CD14-positive monocyte (primary cell): ENCODE measurements around the gene METTL24. TPM values are rescaled to one million over a fixed set of nuclear protein-coding genes. Genes with fewer than 3 reads are reported as not detected.

Source experiments
- DNase-seq, 3 donors: peaks; one replicate each; pipeline ENCODE4 v3.0.0-alpha.2; 2011 to 2022
- H2AFZ ChIP-seq: 2 replicates; pipeline ENCODE4 v1.6.0; 2012; ENCODE audit warnings: mild to moderate bottlenecking, low read depth, low read length, inconsistent platforms; ENCODE audit not compliant: insufficient read depth, poor library complexity, severe bottlenecking
- H3K27ac ChIP-seq, 2 donors: 1 replicate in 1 of 2; 2 replicates in 1 of 2; pipeline ENCODE4 v1.5.1; 2012 to 2013; ENCODE audit warnings: low read length in 2 of 2, control low read depth in 1 of 2, inconsistent platforms in 1 of 2, low read depth in 1 of 2, mild to moderate bottlenecking in 1 of 2
- H3K27me3 ChIP-seq, 2 donors: one replicate each; pipeline versions ENCODE4 v1.6.0 to v1.6.1; 2011 to 2013; ENCODE audit warnings: low read length in 2 of 2; ENCODE audit not compliant: control insufficient read depth in 2 of 2, insufficient read depth in 2 of 2
- H3K36me3 ChIP-seq, 2 donors: replicated peaks in 1 of 2; 1 replicate in 1 of 2; 2 replicates in 1 of 2; pipeline versions ENCODE4 v1.5.1 to v1.6.1; 2012 to 2013; ENCODE audit warnings: low read length in 2 of 2, control low read depth in 1 of 2, inconsistent platforms in 1 of 2, mild to moderate bottlenecking in 1 of 2; ENCODE audit not compliant: insufficient read depth in 2 of 2, control insufficient read depth in 1 of 2
- H3K4me1 ChIP-seq, 2 donors: 1 replicate in 1 of 2; 2 replicates in 1 of 2; pipeline versions ENCODE4 v1.5.1 to v1.6.1; 2012 to 2013; ENCODE audit warnings: low read length in 2 of 2, control low read depth in 1 of 2, inconsistent platforms in 1 of 2, mild to moderate bottlenecking in 1 of 2, moderate library complexity in 1 of 2; ENCODE audit not compliant: insufficient read depth in 2 of 2, control insufficient read depth in 1 of 2
- H3K4me2 ChIP-seq: replicated peaks from 2 replicates; pipeline ENCODE3; 2012; ENCODE audit warnings: low read length, moderate library complexity, mild to moderate bottlenecking; ENCODE audit not compliant: poor library complexity, severe bottlenecking; ENCODE audit errors: extremely low read depth
- H3K4me3 ChIP-seq, 3 experiments: fragments of 200-600 bp in 1 of 3; sonication (generic) in 1 of 3; replicated peaks in 1 of 3; 1 replicate in 2 of 3; 2 replicates in 1 of 3; pipeline ENCODE4 v1.5.1; 2011 to 2013; ENCODE audit warnings: low read length in 3 of 3, mild to moderate bottlenecking in 3 of 3, control low read depth in 2 of 3, low read depth in 2 of 3, inconsistent platforms in 1 of 3, moderate library complexity in 1 of 3
- H3K79me2 ChIP-seq: 2 replicates; pipeline ENCODE4 v1.6.0; 2012; ENCODE audit warnings: mild to moderate bottlenecking, control low read depth, inconsistent platforms, low read length, moderate library complexity; ENCODE audit not compliant: insufficient read depth
- H3K9ac ChIP-seq: 2 replicates; pipeline ENCODE4 v1.6.0; 2017; ENCODE audit warnings: low read length, mild to moderate bottlenecking; ENCODE audit not compliant: insufficient read depth, poor library complexity, severe bottlenecking
- H3K9me3 ChIP-seq, 2 donors: replicated peaks in 1 of 2; 1 replicate in 1 of 2; 2 replicates in 1 of 2; pipeline versions ENCODE4 v1.5.1 to v1.6.1; 2012 to 2013; ENCODE audit warnings: low read length in 2 of 2, control low read depth in 1 of 2; ENCODE audit not compliant: control insufficient read depth in 1 of 2, insufficient read depth in 1 of 2
- H4K20me1 ChIP-seq: 2 replicates; pipeline ENCODE4 v1.6.0; 2012; ENCODE audit warnings: mild to moderate bottlenecking, low read length, control low read depth, moderate library complexity; ENCODE audit not compliant: insufficient read depth
- H3K27ac Mint-ChIP-seq, 7 donors: one replicate each; pipeline ENCODE4 v1.8.0; 2020; ENCODE audit warnings: mild to moderate bottlenecking in 7 of 7, mixed read lengths in 7 of 7, moderate library complexity in 6 of 7, inconsistent platforms in 2 of 7
- H3K27me3 Mint-ChIP-seq, 3 donors: one replicate each; pipeline ENCODE4 v1.8.0; 2021 to 2022; ENCODE audit warnings: low read depth in 3 of 3, mild to moderate bottlenecking in 3 of 3, mixed read lengths in 3 of 3, moderate library complexity in 3 of 3, inconsistent platforms in 1 of 3
- H3K36me3 Mint-ChIP-seq, 2 donors: one replicate each; pipeline ENCODE4 v1.8.0; 2020; ENCODE audit warnings: mixed read lengths in 2 of 2, inconsistent platforms in 1 of 2, mild to moderate bottlenecking in 1 of 2
- H3K4me1 Mint-ChIP-seq: one replicate; pipeline ENCODE4 v1.8.0; 2020; ENCODE audit warnings: mild to moderate bottlenecking, mixed read lengths
- H3K4me3 Mint-ChIP-seq, 2 donors: one replicate each; pipeline ENCODE4 v1.8.0; 2020; ENCODE audit warnings: mild to moderate bottlenecking in 2 of 2, mixed read lengths in 2 of 2, moderate library complexity in 1 of 2
- H3K9me3 Mint-ChIP-seq, 7 donors: one replicate each; pipeline ENCODE4 v1.8.0; 2020 to 2022; ENCODE audit warnings: mixed read lengths in 7 of 7, mild to moderate bottlenecking in 6 of 7, moderate library complexity in 6 of 7, inconsistent platforms in 2 of 7
- WGBS: methylation state at CpG from one replicate; pipeline ENCODE4 v1.1.5; 2013; ENCODE audit warnings: missing lambda C conversion rate; ENCODE audit not compliant: insufficient coverage; 5-methylcytosine and 5-hydroxymethylcytosine counted together
- intact Hi-C, 2 donors: fragments of 100-400 bp; cut with micrococcal nuclease; formaldehyde crosslinking; loops; one replicate each; pipeline versions ENCODE4 v1.15.0 to v1.15.1; 2023
- polyA plus RNA-seq, 3 donors: library from polyadenylated mRNA; depleted of rRNA in 1 of 3; unstranded in 2 of 3; stranded (reverse) in 1 of 3; fragments of 300-500 nt in 2 of 3; fragments of >200 nt in 1 of 3; fragmentation: Illumina TruSeq in 2 of 3; gene quantifications; 1 replicate in 2 of 3; 2 replicates in 1 of 3; pipeline ENCODE4 v1.2.3, GENCODE V29; 2012 to 2021
- TF ChIP-seq, protein P1 (sequence below): fragments of 200-600 bp; IDR thresholded peaks from one replicate; pipeline ENCODE4 v1.8.0; 2022; ENCODE audit warnings: antibody characterized with exemption, mild to moderate bottlenecking

The METTL24 gene
- polyA plus RNA-seq, 3 donors = not detected

DNA sequence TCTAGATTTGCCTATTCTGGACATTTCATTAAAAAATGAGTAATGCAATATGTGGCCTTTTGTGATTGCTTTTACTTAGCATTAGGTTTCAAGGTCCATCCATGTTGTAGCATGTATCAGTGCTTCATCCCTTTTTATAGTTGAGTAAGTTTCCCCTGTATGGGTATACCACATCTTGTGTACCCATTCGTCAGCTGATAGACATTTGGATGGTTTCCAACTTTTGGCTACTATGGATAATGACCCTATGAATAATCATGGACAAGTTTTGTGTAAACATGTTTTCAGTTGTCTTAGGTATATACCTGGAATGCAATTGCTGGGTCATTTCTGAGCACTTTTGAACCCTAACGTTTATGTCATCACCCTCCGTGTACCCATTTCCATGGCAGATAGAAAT lies 15.4 kb downstream of the METTL24 start:
- no peak overlapping the region for H3K27ac ChIP-seq

DNA sequence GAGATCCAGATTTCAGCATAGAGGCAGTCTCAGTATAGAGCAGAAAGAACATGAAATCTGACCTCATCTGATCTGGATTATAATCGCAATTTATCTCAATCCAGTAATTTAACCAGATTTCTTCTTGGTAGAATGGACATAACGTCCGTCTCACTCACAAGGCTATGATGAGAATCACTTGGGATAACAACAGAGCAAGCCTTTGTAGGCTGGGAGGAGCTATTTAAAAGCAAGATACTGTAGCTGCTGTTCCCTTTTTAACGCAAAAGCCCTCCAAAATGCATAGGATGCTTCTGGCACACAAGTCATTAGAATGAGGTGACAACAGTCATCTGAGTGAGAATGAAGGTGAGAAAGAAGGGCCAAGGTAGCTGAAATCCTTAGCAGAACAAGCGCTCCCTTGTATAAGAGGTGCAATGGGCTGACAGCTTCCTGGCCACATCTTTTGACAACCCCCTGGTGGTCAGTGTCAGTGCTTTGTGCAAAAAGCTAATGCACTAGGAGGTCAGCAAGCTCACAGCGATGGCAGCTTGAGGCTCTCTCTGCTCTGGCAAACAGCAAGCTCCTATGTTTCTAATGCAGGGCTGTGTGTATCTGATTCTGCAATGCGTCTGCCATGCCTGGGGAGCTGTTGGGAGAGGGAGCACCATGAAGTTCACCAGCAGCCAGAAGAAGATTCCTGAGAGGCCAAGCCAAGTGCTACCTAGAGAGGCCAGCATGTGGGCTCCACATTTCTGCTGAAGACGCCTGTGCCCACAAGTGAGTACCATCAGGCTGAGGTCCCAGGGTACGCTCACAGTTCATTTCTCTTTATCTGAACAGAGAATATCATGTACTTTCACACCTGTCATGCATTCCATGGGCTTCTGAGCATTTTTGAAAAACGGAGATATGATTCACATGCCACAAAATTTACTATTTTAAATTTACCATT lies 16.2 kb downstream of the METTL24 start:
- Histone ChIP-seq H4K20me1 (no peaks in the 10 kb centered on the region), H3K4me2 (no peak overlapping the region), H2AFZ (no peak overlapping the region), H3K36me3 (no peaks in the 10 kb centered on the region), H3K27ac (no peak overlapping the region), H3K9me3 (no peaks in the 10 kb centered on the region), H3K9ac (no peak overlapping the region), H3K79me2 (no peaks in the 10 kb centered on the region), H3K4me1 (no peaks in the 10 kb centered on the region), H3K4me3 (no peak overlapping the region), H3K27me3 (no peaks in the 10 kb centered on the region)
- no peak overlapping the region for H3K4me3 Mint-ChIP-seq
- H3K4me1 Mint-ChIP-seq = peaks cover 10% of the 10 kb centered on the region
- no peak for DNase-seq
- no peaks in the 10 kb centered on the region for H3K9me3 Mint-ChIP-seq
- intact Hi-C loops = no loop called here
- WGBS = 95% methylated on average over 4 of the region's 10 CpGs
- peaks cover 1 to 7% (median 4%) of the 10 kb centered on the region in 3 donors for H3K27me3 Mint-ChIP-seq
- no peaks in the 10 kb centered on the region for H3K36me3 Mint-ChIP-seq
- TF ChIP-seq, protein P1, sequence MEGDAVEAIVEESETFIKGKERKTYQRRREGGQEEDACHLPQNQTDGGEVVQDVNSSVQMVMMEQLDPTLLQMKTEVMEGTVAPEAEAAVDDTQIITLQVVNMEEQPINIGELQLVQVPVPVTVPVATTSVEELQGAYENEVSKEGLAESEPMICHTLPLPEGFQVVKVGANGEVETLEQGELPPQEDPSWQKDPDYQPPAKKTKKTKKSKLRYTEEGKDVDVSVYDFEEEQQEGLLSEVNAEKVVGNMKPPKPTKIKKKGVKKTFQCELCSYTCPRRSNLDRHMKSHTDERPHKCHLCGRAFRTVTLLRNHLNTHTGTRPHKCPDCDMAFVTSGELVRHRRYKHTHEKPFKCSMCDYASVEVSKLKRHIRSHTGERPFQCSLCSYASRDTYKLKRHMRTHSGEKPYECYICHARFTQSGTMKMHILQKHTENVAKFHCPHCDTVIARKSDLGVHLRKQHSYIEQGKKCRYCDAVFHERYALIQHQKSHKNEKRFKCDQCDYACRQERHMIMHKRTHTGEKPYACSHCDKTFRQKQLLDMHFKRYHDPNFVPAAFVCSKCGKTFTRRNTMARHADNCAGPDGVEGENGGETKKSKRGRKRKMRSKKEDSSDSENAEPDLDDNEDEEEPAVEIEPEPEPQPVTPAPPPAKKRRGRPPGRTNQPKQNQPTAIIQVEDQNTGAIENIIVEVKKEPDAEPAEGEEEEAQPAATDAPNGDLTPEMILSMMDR = no peak
- H3K27ac Mint-ChIP-seq = peak overlapping the region in 1 of 7 donors; percentile 42

More for the DNA sequence above, 15.4 kb downstream of the METTL24 start:
- Histone ChIP-seq H3K4me3 (no peak overlapping the region), H3K9me3 (no peaks in the 10 kb centered on the region), H3K27me3 (no peaks in the 10 kb centered on the region), H3K36me3 (no peaks in the 10 kb centered on the region), H3K9ac (no peak overlapping the region), H3K79me2 (no peaks in the 10 kb centered on the region), H3K4me1 (no peaks in the 10 kb centered on the region), H3K4me2 (no peak overlapping the region), H2AFZ (no peak overlapping the region), H4K20me1 (no peaks in the 10 kb centered on the region)
- no peaks in the 10 kb centered on the region for H3K36me3 Mint-ChIP-seq
- intact Hi-C loops = no loop called here
- H3K27me3 Mint-ChIP-seq = peaks cover 0 to 7% (median 4%) of the 10 kb centered on the region in 3 donors
- WGBS = no CpG with 5 or more reads among the region's 3 CpGs
- no peak for DNase-seq
- H3K27ac Mint-ChIP-seq = no peak overlapping the region
- H3K4me3 Mint-ChIP-seq = no peak overlapping the region
- TF ChIP-seq, protein P1 = no peak
- H3K9me3 Mint-ChIP-seq = no peaks in the 10 kb centered on the region
- peaks cover 4% of the 10 kb centered on the region for H3K4me1 Mint-ChIP-seq
